ENCODE data around the gene PRR29. TPM values are rescaled to one million over a fixed set of nuclear protein-coding genes. Genes with fewer than 3 reads are reported as not detected.
"Not testable (repeated sequence)": the region's sequence is repeated elsewhere in the genome, so short reads cannot be mapped to it uniquely, and the experiment has no call there.

The PRR29 gene
- polyA plus RNA-seq, 1 donor from 2014 or later: 2.8 TPM

- Histone ChIP-seq H3K4me2 (ENCODE audit: low read length) (no peak overlapping the region), H3K36me3 (ENCODE audit: insufficient read depth, low read length) (no peaks in the 10 kb centered on the region), H3K9me2 (ENCODE audit: insufficient read depth, low read length) (no peaks in the 10 kb centered on the region), H3K9ac (ENCODE audit: low read length) (no peak overlapping the region), H3K27ac (ENCODE audit: low read length) (no peak overlapping the region), H3K4me3 (ENCODE audit: low read length) (no peak overlapping the region), H3F3A (ENCODE audit: insufficient read depth, low read length, poor library complexity, severe bottlenecking) (no peaks in the 10 kb centered on the region), H3K79me2 (replicated peaks; ENCODE audit: insufficient read depth, low read length) (no peaks in the 10 kb centered on the region), H2AFZ (ENCODE audit: low read depth, low read length) (no peak overlapping the region), H3K27me3 (ENCODE audit: insufficient read depth, low read depth, low read length) (no peaks in the 10 kb centered on the region), H3K9me3 (ENCODE audit: low read length) (no peaks in the 10 kb centered on the region), H4K20me1 (ENCODE audit: insufficient read depth) (no peaks in the 10 kb centered on the region)
- TF ChIP-seq CTCF (IDR thresholded peaks at IDR 0.05; ENCODE audit: poor library complexity, severe bottlenecking): no peak
- no peak for TF ChIP-seq RAD21 (conservative IDR thresholded peaks at IDR 0.05)
- TF ChIP-seq SMC3 (conservative IDR thresholded peaks at IDR 0.05; ENCODE audit: poor library complexity): no peak
- TF ChIP-seq EP300 (conservative IDR thresholded peaks at IDR 0.05; ENCODE audit: poor library complexity, severe bottlenecking): no peak
- no peak for TF ChIP-seq REST (IDR thresholded peaks at IDR 0.05; ENCODE audit: borderline replicate concordance)
These were observed 8.4 kb downstream of the PRR29 start for GRCh38 chr17:64006361-64007088.

GRCh38 chr17:64007089-64007837, 9.1 kb downstream of the PRR29 start:
- H3K4me2 ChIP-seq (ENCODE audit: low read length); H3K27ac ChIP-seq (ENCODE audit: low read length): not testable (repeated sequence)

GRCh38 chr17:64007838-64008282, 9.7 kb downstream of the PRR29 start:
- no peak overlapping the region for H3K4me3 ChIP-seq (ENCODE audit: low read length)
- H3K9me3 ChIP-seq (ENCODE audit: low read length): no peaks in the 10 kb centered on the region
- H2AFZ ChIP-seq (ENCODE audit: low read depth, low read length): no peak overlapping the region
- no peaks in the 10 kb centered on the region for H3F3A ChIP-seq (ENCODE audit: insufficient read depth, low read length, poor library complexity, severe bottlenecking)
- no peaks in the 10 kb centered on the region for H3K79me2 ChIP-seq (replicated peaks; ENCODE audit: insufficient read depth, low read length)
- no peaks in the 10 kb centered on the region for H3K36me3 ChIP-seq (ENCODE audit: insufficient read depth, low read length)
- H4K20me1 ChIP-seq (ENCODE audit: insufficient read depth): no peaks in the 10 kb centered on the region
- H3K27ac ChIP-seq (ENCODE audit: low read length): no peak overlapping the region
- no peaks in the 10 kb centered on the region for H3K9me2 ChIP-seq (ENCODE audit: insufficient read depth, low read length)
- no peaks in the 10 kb centered on the region for H3K27me3 ChIP-seq (ENCODE audit: insufficient read depth, low read depth, low read length)
- no peak overlapping the region for H3K4me2 ChIP-seq (ENCODE audit: low read length)
- no peak overlapping the region for H3K9ac ChIP-seq (ENCODE audit: low read length)
- TF ChIP-seq CTCF (IDR thresholded peaks at IDR 0.05; ENCODE audit: poor library complexity, severe bottlenecking) (no peak), REST (IDR thresholded peaks at IDR 0.05; ENCODE audit: borderline replicate concordance) (no peak), SMC3 (conservative IDR thresholded peaks at IDR 0.05; ENCODE audit: poor library complexity) (no peak), EP300 (conservative IDR thresholded peaks at IDR 0.05; ENCODE audit: poor library complexity, severe bottlenecking) (no peak), POLR2AphosphoS5 (IDR thresholded peaks at IDR 0.05) (no peak), EZH2 (IDR thresholded peaks at IDR 0.05; ENCODE audit: borderline replicate concordance, insufficient read depth, low read length, poor library complexity, severe bottlenecking) (no peak), RAD21 (conservative IDR thresholded peaks at IDR 0.05) (no peak), TAF1 (IDR thresholded peaks at IDR 0.05; ENCODE audit: low read depth) (no peak)

More at GRCh38 chr17:64007089-64007837, 9.1 kb downstream of the PRR29 start:
- H3K36me3 ChIP-seq (ENCODE audit: insufficient read depth, low read length); H3K9me3 ChIP-seq (ENCODE audit: low read length); H4K20me1 ChIP-seq (ENCODE audit: insufficient read depth); H3K4me3 ChIP-seq (ENCODE audit: low read length); H3F3A ChIP-seq (ENCODE audit: insufficient read depth, low read length, poor library complexity, severe bottlenecking); H3K9me2 ChIP-seq (ENCODE audit: insufficient read depth, low read length); H2AFZ ChIP-seq (ENCODE audit: low read depth, low read length); H3K27me3 ChIP-seq (ENCODE audit: insufficient read depth, low read depth, low read length); H3K9ac ChIP-seq (ENCODE audit: low read length); H3K79me2 ChIP-seq (replicated peaks; ENCODE audit: insufficient read depth, low read length): not testable (repeated sequence)
